Transverse colon (tissue), 4 donors: ENCODE data around the gene ARAP2.

ENCODE experiments used
- CTCF ChIP-seq, 5 experiments: fragments of 200-600 bp in 3 of 5; fragments of 450-650 bp in 2 of 5; sonication (generic) in 3 of 5; IDR thresholded peaks; 1 replicate in 2 of 5; 2 replicates in 3 of 5; pipeline ENCODE4 v1.5.1; 2016 to 2017; ENCODE audit warnings: antibody characterized with exemption in 5 of 5, inconsistent platforms in 3 of 5, mild to moderate bottlenecking in 2 of 5, moderate library complexity in 1 of 5
- POLR2A ChIP-seq: fragments of 450-650 bp; IDR thresholded peaks from one replicate; pipeline ENCODE4 v1.6.1; 2016; ENCODE audit warnings: antibody characterized with exemption, mild to moderate bottlenecking, moderate library complexity
- POLR2AphosphoS5 ChIP-seq, 3 donors: sonication (generic); formaldehyde crosslinking; IDR thresholded peaks; one replicate each; pipeline ENCODE4 v1.6.1; 2016; ENCODE audit warnings: antibody characterized with exemption in 3 of 3

GRCh38 chr4:36274158-36274557 is 29.8 kb upstream of the ARAP2 start:
- TF ChIP-seq POLR2AphosphoS5 (IDR thresholded peaks at IDR 0.05) (no peak), CTCF (IDR thresholded peaks at IDR 0.05) (no peak), POLR2A (no peak)
